Neural progenitor cell (in vitro differentiated cells): ENCODE measurements around the gene MED13.

Experiments
- CTCF ChIP-seq: fragments of 200-600 bp; sonication (generic); IDR thresholded peaks from 2 replicates; pipeline ENCODE4 v1.5.1; 2017; ENCODE audit warnings: antibody characterized with exemption, mild to moderate bottlenecking
- EZH2 ChIP-seq: fragments of 200-600 bp; sonication (generic); IDR thresholded peaks from 2 replicates; pipeline ENCODE4 v1.6.1; 2017; ENCODE audit warnings: antibody characterized with exemption, mild to moderate bottlenecking, moderate library complexity
- EZH2phosphoT487 ChIP-seq: fragments of 200-600 bp; sonication (generic); IDR thresholded peaks from 2 replicates; pipeline ENCODE4 v1.6.1; 2017; ENCODE audit warnings: antibody characterized with exemption

- no peak for TF ChIP-seq CTCF
- TF ChIP-seq EZH2phosphoT487, result no peak
- no peak for TF ChIP-seq EZH2
Observed at GRCh38 chr17:62043140-62043539, 21.9 kb downstream of the MED13 start.
